IMR-90 (cell line): ENCODE data around the gene SLAMF9. TPM values are rescaled to one million over a fixed set of nuclear protein-coding genes. Genes with fewer than 3 reads are reported as not detected.

Experiments
- ATAC-seq: fragments of 200-7000 bp; cut with Tn5 transposase; 2 replicates; pipeline ENCODE4 v1.9.1; 2020; ENCODE audit warnings: low read depth, mild to moderate bottlenecking, moderate library complexity
- BruUV-seq: library from RNA; stranded (reverse); fragments of 400-500 nt; replicated peaks from 2 replicates; lab custom pipeline; 2021; lab: Mats Ljungman, UMichigan
- CTCF ChIA-PET: fragments of 300-600 bp; formaldehyde crosslinking; extraction: SDS; loops from one replicate; lab custom pipeline; 2021; ENCODE audit warnings: antibody characterized with exemption; lab: Yijun Ruan, JAX
- POLR2A ChIA-PET: fragments of 300-600 bp; sonication (Branson Sonifier 250); formaldehyde crosslinking; loops from one replicate; lab custom pipeline; 2022; ENCODE audit warnings: antibody characterized with exemption; ENCODE audit not compliant: unreplicated experiment; lab: Charles Lee
- DNase-seq: peaks from one replicate; pipeline ENCODE4 v3.0.0; 2013
- H2AFZ ChIP-seq: replicated peaks from 2 replicates; pipeline ENCODE3; 2013; ENCODE audit warnings: low read length, mild to moderate bottlenecking; ENCODE audit not compliant: poor library complexity
- H2AK5ac ChIP-seq: 2 replicates; pipeline ENCODE4 v1.6.1; 2013; ENCODE audit warnings: low read depth, low read length, inconsistent platforms
- H2AK9ac ChIP-seq: replicated peaks from 2 replicates; pipeline ENCODE3; 2013; ENCODE audit warnings: mild to moderate bottlenecking, low read depth, low read length, moderate library complexity; ENCODE audit not compliant: poor library complexity
- H2BK120ac ChIP-seq: 2 replicates; pipeline ENCODE4 v1.6.1; 2013; ENCODE audit warnings: low read depth, low read length, inconsistent platforms
- H2BK15ac ChIP-seq: 3 replicates; pipeline ENCODE4 v1.6.1; 2013; ENCODE audit warnings: low read depth, low read length, inconsistent platforms
- H2BK20ac ChIP-seq: 2 replicates; pipeline ENCODE4 v1.6.1; 2013; ENCODE audit warnings: low read depth, mild to moderate bottlenecking, inconsistent platforms, low read length, moderate library complexity
- H2BK5ac ChIP-seq: 2 replicates; pipeline ENCODE4 v1.6.1; 2013; ENCODE audit warnings: mild to moderate bottlenecking, low read depth, low read length, inconsistent platforms; ENCODE audit not compliant: poor library complexity, severe bottlenecking
- H3K14ac ChIP-seq: replicated peaks from 2 replicates; pipeline ENCODE4 v1.6.1; 2013; ENCODE audit warnings: low read depth, low read length, inconsistent platforms
- H3K18ac ChIP-seq: 2 replicates; pipeline ENCODE4 v1.6.1; 2013; ENCODE audit warnings: low read depth, low read length, control low read depth
- H3K23ac ChIP-seq: 2 replicates; pipeline ENCODE4 v1.6.1; 2013; ENCODE audit warnings: low read depth, low read length, inconsistent platforms
- H3K27ac ChIP-seq: 2 replicates; pipeline ENCODE4 v1.5.1; 2013; ENCODE audit warnings: mild to moderate bottlenecking, control low read depth, low read length; ENCODE audit not compliant: insufficient read depth
- H3K27me3 ChIP-seq: 2 replicates; pipeline ENCODE4 v1.6.1; 2013; ENCODE audit warnings: low read length; ENCODE audit not compliant: control insufficient read depth, insufficient read depth
- H3K36me3 ChIP-seq: 2 replicates; pipeline ENCODE4 v1.6.1; 2013; ENCODE audit warnings: low read length, mixed read lengths; ENCODE audit not compliant: control insufficient read depth, insufficient read depth
- H3K4ac ChIP-seq: 2 replicates; pipeline ENCODE4 v1.6.1; 2013; ENCODE audit warnings: low read depth, low read length, inconsistent platforms
- H3K4me1 ChIP-seq: 2 replicates; pipeline ENCODE4 v1.6.1; 2013; ENCODE audit warnings: low read length, mixed read lengths; ENCODE audit not compliant: control insufficient read depth, insufficient read depth
- H3K4me2 ChIP-seq: 2 replicates; pipeline ENCODE4 v1.6.1; 2013; ENCODE audit warnings: low read depth, mild to moderate bottlenecking, control low read depth, low read length, moderate library complexity
- H3K4me3 ChIP-seq: 2 replicates; pipeline ENCODE4 v1.5.1; 2013; ENCODE audit warnings: low read depth, mild to moderate bottlenecking, control low read depth, low read length, moderate library complexity; ENCODE audit not compliant: insufficient read depth
- H3K56ac ChIP-seq: 2 replicates; pipeline ENCODE4 v1.6.1; 2013; ENCODE audit warnings: low read length, inconsistent platforms; ENCODE audit not compliant: insufficient read depth; ENCODE audit errors: extremely low read depth
- H3K79me1 ChIP-seq, 2 experiments: 2 replicates each; pipeline ENCODE4 v1.6.1; 2013; ENCODE audit warnings: low read length in 2 of 2, inconsistent platforms in 1 of 2, low read depth in 1 of 2
- H3K9ac ChIP-seq: 2 replicates; pipeline ENCODE4 v1.6.1; 2013; ENCODE audit warnings: low read depth, low read length, control low read depth
- H3K9me1 ChIP-seq: 2 replicates; pipeline ENCODE4 v1.6.1; 2013; ENCODE audit warnings: low read length, inconsistent platforms; ENCODE audit not compliant: insufficient read depth
- H3K9me3 ChIP-seq: 2 replicates; pipeline ENCODE4 v1.6.1; 2013; ENCODE audit warnings: low read length; ENCODE audit not compliant: control insufficient read depth, insufficient read depth
- H4K20me1 ChIP-seq: 2 replicates; pipeline ENCODE4 v1.6.1; 2013; ENCODE audit warnings: low read length, inconsistent platforms; ENCODE audit not compliant: insufficient read depth
- H4K5ac ChIP-seq: 2 replicates; pipeline ENCODE4 v1.6.1; 2013; ENCODE audit warnings: mild to moderate bottlenecking, low read depth, low read length, control low read depth
- H4K8ac ChIP-seq, 2 experiments: 2 replicates each; pipeline ENCODE4 v1.6.1; 2013; ENCODE audit warnings: low read depth in 2 of 2, low read length in 2 of 2, control low read depth in 1 of 2, inconsistent platforms in 1 of 2
- H4K91ac ChIP-seq: 2 replicates; pipeline ENCODE4 v1.6.1; 2013; ENCODE audit warnings: low read depth, low read length, inconsistent platforms; ENCODE audit not compliant: insufficient read depth
- BHLHE40 ChIP-seq: fragments of 150-350 bp; IDR thresholded peaks from 2 replicates; pipeline ENCODE4 v1.6.1; 2016; ENCODE audit warnings: mild to moderate bottlenecking, low read depth, low read length
- FOS ChIP-seq: fragments of 150-350 bp; IDR thresholded peaks from 2 replicates; pipeline ENCODE4 v1.6.1; 2016; ENCODE audit warnings: low read depth, low read length
- MXI1 ChIP-seq: IDR thresholded peaks from 2 replicates; pipeline ENCODE4 v1.6.1; 2012; ENCODE audit warnings: low read depth, mild to moderate bottlenecking, low read length, moderate library complexity, borderline replicate concordance
- POLR2A ChIP-seq: IDR thresholded peaks from 2 replicates; pipeline ENCODE4 v1.6.1; 2012; ENCODE audit warnings: mild to moderate bottlenecking, low read depth, low read length
- RFX5 ChIP-seq: IDR thresholded peaks from 2 replicates; pipeline ENCODE4 v1.8.0; 2012; ENCODE audit warnings: low read depth, mild to moderate bottlenecking, low read length, moderate library complexity
- WGBS, 2 experiments: methylation state at CpG; one replicate each; pipeline versions ENCODE4 v1.1.5 to v1.1.7; 2013; ENCODE audit warnings: missing lambda C conversion rate in 2 of 2; ENCODE audit not compliant: insufficient read length in 1 of 2; ENCODE audit errors: extremely low coverage in 2 of 2; 5-methylcytosine and 5-hydroxymethylcytosine counted together
- dilution Hi-C: fragments of 300-500 bp; cut with HindIII; formaldehyde crosslinking; loops from one replicate; pipeline ENCODE4 v1.14.3; 2018; ENCODE audit warnings: low sequenced_read_pairs; ENCODE audit not compliant: unreplicated experiment
- in situ Hi-C: fragments of 300-500 bp; cut with MboI; formaldehyde crosslinking; loops from 3 replicates; pipeline ENCODE4 v1.14.3; 2019; ENCODE audit warnings: low sequenced_read_pairs, inconsistent platforms, mixed read lengths
- intact Hi-C: fragments of 100-400 bp; cut with micrococcal nuclease; formaldehyde crosslinking; loops from 2 replicates; pipeline ENCODE4 v1.10.0; 2022
- polyA plus RNA-seq, 3 experiments: library from polyadenylated mRNA; depleted of rRNA; stranded (reverse); fragments of >200 nt; gene quantifications; 2 replicates each; pipeline ENCODE4 v1.2.3, GENCODE V29; 2012; ENCODE audit warnings: low replicate concordance in 1 of 3
- total RNA-seq: library from RNA; depleted of rRNA; stranded (reverse); fragments of >200 nt; gene quantifications from 2 replicates; pipeline ENCODE4 v1.2.3, GENCODE V29; 2012
- TF ChIP-seq, protein P1 (sequence below): fragments of 150-350 bp; IDR thresholded peaks from 2 replicates; pipeline ENCODE4 v1.6.1; 2016; ENCODE audit warnings: low read depth, mild to moderate bottlenecking, low read length, moderate library complexity, borderline replicate concordance

The SLAMF9 gene
- total and polyA plus RNA-seq, 2 of the 4 experiments (the other 2 are of a cell fraction) = 0.18 to 0.67 TPM

DNA sequence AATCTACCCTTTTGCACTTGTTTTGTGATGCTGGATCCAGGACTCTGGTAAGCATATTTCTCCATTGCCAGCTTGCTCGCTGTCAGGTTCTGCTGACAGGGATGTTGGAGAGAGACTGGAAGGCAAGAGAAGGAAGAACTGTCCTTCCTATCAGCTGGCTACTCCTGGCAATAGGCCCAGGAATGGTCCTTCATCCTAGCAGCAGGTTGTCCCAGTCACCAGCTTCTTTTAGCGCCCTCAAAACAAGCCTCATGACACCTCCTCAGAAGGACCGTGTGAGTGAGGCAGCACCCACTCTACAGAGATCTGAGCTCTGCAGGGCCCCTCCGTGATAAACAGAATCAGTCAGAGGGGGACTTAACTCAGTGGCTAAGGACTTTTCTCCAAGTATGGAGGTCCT, 33.1 kb upstream of the SLAMF9 start:
- Histone ChIP-seq H2AFZ (no peak overlapping the region), H3K14ac (no peak overlapping the region), H4K8ac (no peak overlapping the region), H3K23ac (no peak overlapping the region), H4K5ac (no peak overlapping the region), H2BK20ac (no peak overlapping the region), H3K79me1 (no peaks in the 10 kb centered on the region), H3K4me3 (no peak overlapping the region), H4K20me1 (no peaks in the 10 kb centered on the region), H3K4ac (no peak overlapping the region), H3K27ac (no peak overlapping the region), H3K4me1 (peaks cover 2% of the 10 kb centered on the region; the same call in 1 of the 2 replicates), H2AK5ac (no peak overlapping the region), H3K56ac (no peak overlapping the region), H2BK5ac (no peak overlapping the region), H2AK9ac (no peak overlapping the region), H3K9me1 (no peaks in the 10 kb centered on the region), H2BK15ac (no peak overlapping the region), H3K36me3 (no peaks in the 10 kb centered on the region), H3K18ac (no peak overlapping the region), H3K9me3 (no peaks in the 10 kb centered on the region), H3K9ac (no peak overlapping the region), H4K91ac (no peak overlapping the region), H2BK120ac (no peak overlapping the region), H3K27me3 (peaks cover 13% of the 10 kb centered on the region), H3K4me2 (no peak overlapping the region)
- DNase-seq (no peak), ATAC-seq (no peak)
- CTCF ChIA-PET = no interaction called here
- intact Hi-C loops (no loop called here), dilution Hi-C loops (no loop called here), in situ Hi-C loops (no loop called here)
- 71% methylated on average over 1 of the region's 4 CpGs; no CpG with 5 or more reads in 1 of the 2 experiments for WGBS, 2 experiments
- BruUV-seq = no TSS peak
- no peak for TF ChIP-seq MXI1
- TF ChIP-seq POLR2A = no peak
- no peak for TF ChIP-seq FOS
- TF ChIP-seq BHLHE40 = no peak
- TF ChIP-seq RFX5 = no peak
- TF ChIP-seq, protein P1, sequence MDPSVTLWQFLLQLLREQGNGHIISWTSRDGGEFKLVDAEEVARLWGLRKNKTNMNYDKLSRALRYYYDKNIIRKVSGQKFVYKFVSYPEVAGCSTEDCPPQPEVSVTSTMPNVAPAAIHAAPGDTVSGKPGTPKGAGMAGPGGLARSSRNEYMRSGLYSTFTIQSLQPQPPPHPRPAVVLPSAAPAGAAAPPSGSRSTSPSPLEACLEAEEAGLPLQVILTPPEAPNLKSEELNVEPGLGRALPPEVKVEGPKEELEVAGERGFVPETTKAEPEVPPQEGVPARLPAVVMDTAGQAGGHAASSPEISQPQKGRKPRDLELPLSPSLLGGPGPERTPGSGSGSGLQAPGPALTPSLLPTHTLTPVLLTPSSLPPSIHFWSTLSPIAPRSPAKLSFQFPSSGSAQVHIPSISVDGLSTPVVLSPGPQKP = no peak
- POLR2A ChIA-PET = no interaction called here
